GM21423 (cell line): ENCODE measurements around the gene ID4.
"Not testable (repeated sequence)": the region's sequence is repeated elsewhere in the genome, so short reads cannot be mapped to it uniquely, and the experiment has no call there.

Experiments
- ATAC-seq: cut with Tn5 transposase; IDR thresholded peaks from one replicate; pipeline ENCODE4 v1.9.1; 2021; ENCODE audit warnings: mild to moderate bottlenecking, moderate library complexity; ENCODE audit not compliant: unreplicated experiment

Gene ID4

DNA sequence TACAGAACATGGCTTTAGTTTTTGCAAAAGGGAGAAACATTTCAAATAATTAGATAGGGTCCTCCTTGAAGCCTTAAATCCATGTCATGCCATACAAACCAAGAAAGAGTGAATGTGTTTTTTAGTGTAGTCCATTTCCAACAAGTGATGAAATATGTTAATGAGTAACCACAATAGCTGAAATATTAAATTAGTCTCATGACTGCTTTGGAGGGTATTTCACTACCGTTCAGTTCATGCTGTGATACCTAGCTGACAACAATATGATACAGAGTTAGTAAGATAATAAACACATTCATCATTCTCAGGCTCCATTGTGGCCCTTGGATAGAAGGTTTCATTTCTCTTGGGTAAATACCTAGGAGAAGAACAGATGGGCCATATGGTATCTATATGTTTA lies 5.8 kb upstream of the ID4 start:
- ATAC-seq, result no peak

GRCh38 chr6:19833947-19834346 lies 3.2 kb upstream of the ID4 start:
- ATAC-seq, result no peak

GRCh38 chr6:19834858-19835257 lies 2.3 kb upstream of the ID4 start:
- ATAC-seq, result no peak

DNA sequence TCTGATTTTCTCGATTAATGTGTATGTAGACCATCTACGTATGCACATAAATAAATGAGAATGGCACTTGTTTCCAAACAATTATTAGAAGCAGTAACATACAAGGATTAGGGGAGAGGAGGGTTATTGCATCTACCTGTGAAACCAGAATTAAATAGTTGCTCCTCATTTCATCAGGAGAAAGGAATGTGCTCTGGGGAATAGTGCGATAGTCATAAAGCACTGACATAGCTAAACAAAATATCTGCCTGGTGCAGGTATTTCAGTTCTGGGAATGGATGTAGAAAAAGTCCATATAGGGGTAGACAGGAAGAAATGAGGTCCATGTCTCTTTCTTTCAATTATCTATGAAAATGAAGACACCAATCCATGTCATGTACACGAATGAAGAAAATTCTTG lies 1.6 kb upstream of the ID4 start:
- ATAC-seq, result no peak

- ATAC-seq, result no peak
These were observed 606 bp downstream of the ID4 start for GRCh38 chr6:19837511-19838441.

- ATAC-seq, result no peak
These were observed 1.5 kb downstream of the ID4 start for GRCh38 chr6:19838442-19839236.

DNA sequence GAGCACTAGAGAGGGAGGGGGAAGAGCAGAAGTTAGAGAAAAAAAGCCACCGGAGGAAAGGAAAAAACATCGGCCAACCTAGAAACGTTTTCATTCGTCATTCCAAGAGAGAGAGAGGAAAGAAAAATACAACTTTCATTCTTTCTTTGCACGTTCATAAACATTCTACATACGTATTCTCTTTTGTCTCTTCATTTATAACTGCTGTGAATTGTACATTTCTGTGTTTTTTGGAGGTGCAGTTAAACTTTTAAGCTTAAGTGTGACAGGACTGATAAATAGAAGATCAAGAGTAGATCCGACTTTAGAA lies 2.0 kb downstream of the ID4 start:
- no peak for ATAC-seq

GRCh38 chr6:19839788-19840187 lies 2.6 kb downstream of the ID4 start:
- no peak for ATAC-seq

DNA sequence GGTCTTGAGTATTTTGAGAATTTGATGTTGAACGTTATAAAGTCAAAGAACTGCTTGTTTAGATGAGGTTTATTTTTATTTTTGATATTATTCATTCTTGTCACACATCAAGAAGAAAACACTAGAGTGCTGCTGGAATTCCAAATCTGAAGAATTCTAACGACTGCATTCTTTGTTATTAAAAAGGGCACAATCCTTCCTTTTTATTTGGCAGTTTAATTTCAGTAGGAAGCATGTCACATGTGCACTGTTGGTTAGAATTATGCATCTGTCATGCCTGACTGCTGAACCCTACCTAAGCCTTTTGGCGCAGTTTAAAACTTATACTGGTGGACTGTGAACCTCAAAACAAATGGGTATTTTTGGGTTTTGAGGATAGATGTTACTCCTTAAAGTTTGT lies 4.0 kb downstream of the ID4 start:
- ATAC-seq, result no peak

- ATAC-seq, result no peak
These were observed 5.0 kb downstream of the ID4 start for GRCh38 chr6:19842030-19842615.

DNA sequence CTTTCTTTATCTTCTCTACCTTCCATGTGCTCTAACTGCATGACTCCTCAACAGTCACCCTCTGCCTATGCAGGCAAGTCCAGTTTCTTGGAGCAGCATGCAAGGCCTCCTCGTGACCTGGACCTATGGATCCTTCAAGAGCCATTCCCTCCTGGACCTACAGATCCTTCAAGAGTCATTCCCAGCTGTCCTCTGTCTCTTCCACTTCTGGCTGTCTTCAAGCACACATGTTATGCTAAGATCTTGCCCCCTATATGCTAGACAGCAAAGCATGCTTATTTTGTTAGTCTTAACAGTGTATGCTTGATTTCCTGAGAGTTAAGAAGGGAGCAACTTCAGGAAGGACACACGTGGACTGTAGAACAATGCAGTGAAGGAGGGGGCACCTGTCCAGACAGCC lies 7.5 kb downstream of the ID4 start:
- no peak for ATAC-seq

GRCh38 chr6:19845266-19846041 lies 8.3 kb downstream of the ID4 start:
- ATAC-seq, result no peak

DNA sequence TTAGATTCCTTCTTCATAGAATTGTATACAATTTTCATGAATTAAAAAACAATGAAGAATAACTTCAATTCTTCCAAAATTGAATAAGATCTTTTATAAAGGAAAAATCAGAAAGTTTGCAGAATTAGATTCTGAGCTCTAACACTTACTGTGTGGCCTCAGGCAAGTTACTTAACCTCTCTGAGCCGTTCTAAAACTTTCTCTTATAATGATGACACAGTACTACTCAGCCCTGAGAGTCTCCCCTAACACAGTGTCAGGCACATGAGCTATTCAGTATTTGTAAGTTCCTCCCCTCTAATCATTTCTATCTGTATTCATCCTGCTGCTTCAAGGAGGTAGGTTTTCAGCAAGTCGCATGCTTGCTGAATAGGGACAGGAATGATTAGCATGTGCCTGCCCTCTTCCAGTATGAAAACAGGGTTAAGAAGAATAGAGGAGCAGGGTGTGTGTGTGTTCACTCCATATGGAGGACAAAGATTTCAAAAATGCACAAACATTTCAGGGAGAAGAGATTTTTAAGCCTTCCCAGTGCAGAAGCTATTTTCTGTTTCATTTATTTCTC lies 11.4 kb downstream of the ID4 start:
- ATAC-seq, result no peak

- ATAC-seq, result no peak
These were observed 12.0 kb downstream of the ID4 start for GRCh38 chr6:19849196-19849595.

- ATAC-seq, result no peak
These were observed 12.6 kb downstream of the ID4 start for GRCh38 chr6:19849755-19850154.

GRCh38 chr6:19851241-19852089 lies 14.3 kb downstream of the ID4 start:
- no peak for ATAC-seq

GRCh38 chr6:19852090-19852457 lies 14.9 kb downstream of the ID4 start:
- ATAC-seq, result no peak

- ATAC-seq, result no peak
These were observed 15.8 kb downstream of the ID4 start for GRCh38 chr6:19852927-19853326.

DNA sequence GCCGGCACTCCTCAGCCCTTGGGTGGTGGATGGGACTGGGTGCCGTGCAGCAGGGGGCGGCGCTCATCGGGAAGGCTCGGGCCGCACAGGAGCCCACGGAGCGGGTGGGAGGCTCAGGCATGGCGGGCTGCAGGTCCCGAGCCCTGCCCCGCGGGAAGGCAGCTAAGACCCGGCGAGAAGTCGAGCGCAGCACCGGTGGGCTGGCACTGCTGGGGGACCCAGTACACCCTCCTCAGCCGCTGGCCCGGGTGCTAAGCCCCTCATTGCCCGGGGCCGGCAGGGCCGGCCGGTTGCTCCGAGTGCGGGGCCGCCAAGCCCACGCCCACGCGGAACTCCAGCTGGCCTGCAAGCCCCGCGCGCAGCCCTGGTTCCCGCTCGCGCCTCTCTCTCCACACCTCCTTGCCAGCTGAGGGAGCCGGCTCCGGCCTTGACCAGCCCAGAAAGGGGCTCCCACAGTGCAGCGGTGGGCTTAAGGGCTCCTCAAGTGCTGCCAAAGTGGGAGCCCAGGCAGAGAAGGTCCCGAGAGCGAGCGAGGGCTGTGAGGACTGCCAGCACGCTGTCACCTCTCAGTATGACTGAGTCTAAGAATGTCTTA lies 17.3 kb downstream of the ID4 start:
- ATAC-seq, result not testable (repeated sequence)

DNA sequence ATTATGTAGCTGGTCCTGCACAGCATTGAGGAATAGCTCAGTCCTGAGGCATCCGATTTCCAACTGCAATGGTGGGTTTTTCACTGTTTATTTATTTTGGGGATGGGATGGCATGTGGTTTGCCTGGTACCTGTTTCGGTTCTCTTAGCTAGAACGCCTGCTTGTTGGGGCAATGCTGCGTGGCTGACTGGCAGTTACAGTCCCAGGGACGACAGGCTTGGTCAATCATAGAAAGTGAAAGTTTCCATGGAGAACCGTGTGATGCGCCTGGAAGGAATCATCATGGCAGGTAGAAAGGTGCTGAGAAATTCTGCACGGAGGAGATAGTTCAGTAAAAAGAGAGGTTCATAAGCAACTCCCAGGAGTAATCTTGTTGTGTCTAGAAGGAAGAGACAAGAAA lies 18.4 kb downstream of the ID4 start:
- ATAC-seq, result no peak
